Body of pancreas (tissue), 4 donors: ENCODE data around the gene ALG12. TPM values are rescaled to one million over a fixed set of nuclear protein-coding genes. Genes with fewer than 3 reads are reported as not detected.

Source experiments
- ATAC-seq: fragments of 150-250 bp; one replicate; pipeline ENCODE4 v1.9.1; 2016
- DNase-seq, 4 donors: peaks; one replicate each; pipeline ENCODE4 v3.0.0-alpha.2; 2019
- H3K27ac ChIP-seq, 4 donors: fragments of 200-600 bp; sonication (generic); 1 replicate in 3 of 4; 2 replicates in 1 of 4; pipeline versions ENCODE4 v1.5.1 to v1.6.1; 2016 to 2019; ENCODE audit warnings: mild to moderate bottlenecking in 1 of 4, mixed read lengths in 1 of 4, moderate library complexity in 1 of 4
- H3K27me3 ChIP-seq, 2 donors: fragments of 200-600 bp; sonication (generic); one replicate each; pipeline ENCODE4 v1.6.0; 2016; ENCODE audit warnings: mild to moderate bottlenecking in 1 of 2
- H3K36me3 ChIP-seq, 2 donors: fragments of 200-600 bp; sonication (generic); replicated peaks in 1 of 2; 2 replicates each; pipeline ENCODE4 v1.5.1; 2016; ENCODE audit warnings: low read depth in 2 of 2; ENCODE audit not compliant: insufficient read depth in 1 of 2
- H3K4me1 ChIP-seq: fragments of 200-600 bp; sonication (generic); one replicate; pipeline ENCODE4 v1.6.0; 2016
- H3K4me3 ChIP-seq, 2 donors: fragments of 200-600 bp; sonication (generic); 1 replicate in 1 of 2; 2 replicates in 1 of 2; pipeline ENCODE4 v1.5.1; 2016 to 2019
- H3K9me3 ChIP-seq, 3 donors: fragments of 200-600 bp; sonication (generic); 1 replicate in 2 of 3; 2 replicates in 1 of 3; pipeline ENCODE4 v1.5.1; 2016
- POLR2A ChIP-seq, 3 donors: fragments of 450-650 bp; IDR thresholded peaks; one replicate each; pipeline ENCODE4 v1.6.1; 2016; ENCODE audit warnings: antibody characterized with exemption in 3 of 3, mild to moderate bottlenecking in 2 of 3
- WGBS, 2 donors: methylation state at CpG; one replicate each; pipeline ENCODE4 v1.1.5; 2017; 5-methylcytosine and 5-hydroxymethylcytosine counted together
- intact Hi-C: fragments of 100-400 bp; cut with DNase I; formaldehyde crosslinking; loops from one replicate; pipeline ENCODE4 v1.15.1; 2023
- total RNA-seq, 2 donors: library from RNA; depleted of rRNA; stranded (reverse); fragments of >200 nt; gene quantifications; one replicate each; pipeline ENCODE4 v1.1.0, GENCODE V29; 2016
- TF ChIP-seq, protein P1 (sequence below), 7 experiments: fragments of 450-650 bp in 4 of 7; fragments of 200-600 bp in 3 of 7; sonication (generic) in 3 of 7; IDR thresholded peaks; one replicate each; pipeline ENCODE4 v1.5.1; 2016 to 2019; ENCODE audit warnings: antibody characterized with exemption in 7 of 7

ALG12 gene
- total RNA-seq, 2 donors from 2014 or later: 16.2 to 17.9 TPM

DNA sequence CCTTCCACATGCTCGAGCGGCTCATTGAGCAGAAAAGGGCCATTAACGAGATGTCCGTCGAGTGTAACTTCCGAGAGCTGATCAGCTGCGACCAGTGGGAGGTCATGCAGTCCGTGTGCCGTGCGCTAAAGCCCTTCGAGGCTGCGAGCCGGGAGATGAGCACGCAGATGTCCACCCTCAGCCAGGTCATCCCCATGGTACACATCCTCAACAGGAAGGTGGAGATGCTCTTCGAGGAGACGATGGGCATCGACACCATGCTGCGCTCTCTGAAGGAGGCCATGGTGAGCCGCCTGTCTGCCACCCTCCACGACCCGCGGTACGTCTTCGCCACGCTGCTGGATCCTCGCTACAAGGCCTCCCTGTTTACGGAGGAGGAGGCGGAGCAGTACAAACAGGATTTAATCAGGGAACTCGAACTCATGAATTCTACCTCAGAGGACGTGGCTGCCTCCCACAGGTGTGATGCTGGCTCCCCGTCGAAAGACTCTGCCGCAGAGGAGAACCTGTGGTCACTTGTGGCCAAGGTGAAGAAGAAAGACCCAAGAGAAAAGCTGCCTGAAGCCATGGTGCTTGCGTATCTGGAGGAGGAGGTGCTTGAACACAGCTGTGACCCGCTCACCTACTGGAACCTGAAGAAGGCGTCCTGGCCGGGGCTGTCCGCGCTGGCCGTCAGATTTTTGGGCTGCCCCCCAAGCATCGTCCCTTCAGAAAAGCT lies 31.7 kb downstream of the ALG12 start:
- no peaks in the 10 kb centered on the region for H3K27me3 ChIP-seq
- intact Hi-C loops: no loop called here
- H3K9me3 ChIP-seq: no peaks in the 10 kb centered on the region
- no peak for TF ChIP-seq POLR2A (IDR thresholded peaks at IDR 0.05)
- TF ChIP-seq, protein P1, sequence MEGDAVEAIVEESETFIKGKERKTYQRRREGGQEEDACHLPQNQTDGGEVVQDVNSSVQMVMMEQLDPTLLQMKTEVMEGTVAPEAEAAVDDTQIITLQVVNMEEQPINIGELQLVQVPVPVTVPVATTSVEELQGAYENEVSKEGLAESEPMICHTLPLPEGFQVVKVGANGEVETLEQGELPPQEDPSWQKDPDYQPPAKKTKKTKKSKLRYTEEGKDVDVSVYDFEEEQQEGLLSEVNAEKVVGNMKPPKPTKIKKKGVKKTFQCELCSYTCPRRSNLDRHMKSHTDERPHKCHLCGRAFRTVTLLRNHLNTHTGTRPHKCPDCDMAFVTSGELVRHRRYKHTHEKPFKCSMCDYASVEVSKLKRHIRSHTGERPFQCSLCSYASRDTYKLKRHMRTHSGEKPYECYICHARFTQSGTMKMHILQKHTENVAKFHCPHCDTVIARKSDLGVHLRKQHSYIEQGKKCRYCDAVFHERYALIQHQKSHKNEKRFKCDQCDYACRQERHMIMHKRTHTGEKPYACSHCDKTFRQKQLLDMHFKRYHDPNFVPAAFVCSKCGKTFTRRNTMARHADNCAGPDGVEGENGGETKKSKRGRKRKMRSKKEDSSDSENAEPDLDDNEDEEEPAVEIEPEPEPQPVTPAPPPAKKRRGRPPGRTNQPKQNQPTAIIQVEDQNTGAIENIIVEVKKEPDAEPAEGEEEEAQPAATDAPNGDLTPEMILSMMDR (IDR thresholded peaks at IDR 0.05): no peak
- no peak overlapping the region for H3K27ac ChIP-seq
- H3K4me1 ChIP-seq: no peaks in the 10 kb centered on the region
- no peak overlapping the region for H3K4me3 ChIP-seq
- peaks cover 0 to 12% of the 10 kb centered on the region in 2 donors for H3K36me3 ChIP-seq
- DNase-seq: no peak
- 96 to 98% methylated on average over 41 of the region's 41 CpGs for WGBS, 2 donors
- ATAC-seq: no peak

DNA sequence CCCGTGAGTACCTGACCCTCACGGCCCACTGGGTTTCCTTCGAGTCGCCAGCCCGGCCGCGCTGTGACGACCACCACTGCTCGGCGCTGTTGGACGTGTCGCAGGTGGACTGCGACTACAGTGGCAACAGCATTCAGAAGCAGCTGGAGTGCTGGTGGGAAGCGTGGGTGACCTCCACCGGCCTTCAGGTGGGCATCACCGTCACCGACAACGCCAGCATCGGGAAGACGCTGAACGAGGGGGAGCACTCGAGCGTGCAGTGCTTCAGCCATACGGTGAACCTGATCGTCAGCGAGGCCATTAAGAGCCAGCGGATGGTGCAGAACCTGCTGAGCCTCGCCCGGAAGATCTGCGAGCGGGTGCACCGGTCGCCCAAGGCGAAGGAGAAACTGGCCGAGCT lies 32.4 kb downstream of the ALG12 start:
- no peak for DNase-seq
- Histone ChIP-seq H3K27ac (no peak overlapping the region), H3K36me3 (peaks cover 0 to 12% of the 10 kb centered on the region in 2 donors), H3K4me3 (no peak overlapping the region), H3K9me3 (no peaks in the 10 kb centered on the region), H3K27me3 (no peaks in the 10 kb centered on the region), H3K4me1 (no peaks in the 10 kb centered on the region)
- WGBS, 2 donors: 98 to 100% methylated on average over 15 to 35 of the region's 35 CpGs
- no peak for ATAC-seq
- intact Hi-C loops: no loop called here
- TF ChIP-seq POLR2A (IDR thresholded peaks at IDR 0.05): no peak

DNA sequence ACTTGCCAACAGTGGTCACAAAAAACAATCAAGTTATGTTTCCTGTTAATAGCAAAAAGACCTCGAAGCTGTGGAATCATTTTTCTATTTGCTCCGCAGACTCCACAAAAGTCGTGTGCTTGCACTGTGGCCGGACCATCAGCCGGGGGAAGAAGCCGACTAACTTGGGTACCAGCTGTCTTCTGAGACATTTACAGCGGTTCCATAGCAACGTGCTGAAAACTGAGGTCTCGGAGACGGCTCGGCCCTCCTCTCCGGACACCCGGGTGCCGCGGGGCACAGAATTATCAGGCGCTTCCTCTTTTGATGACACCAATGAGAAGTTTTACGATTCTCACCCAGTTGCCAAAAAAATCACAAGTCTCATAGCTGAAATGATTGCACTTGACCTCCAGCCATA lies 33.0 kb downstream of the ALG12 start:
- intact Hi-C loops: no loop called here
- TF ChIP-seq POLR2A (IDR thresholded peaks at IDR 0.05): no peak
- TF ChIP-seq, protein P1 (IDR thresholded peaks at IDR 0.05): no peak
- WGBS, 2 donors: 95 to 97% methylated on average over 14 to 17 of the region's 17 CpGs
- H3K9me3 ChIP-seq: no peaks in the 10 kb centered on the region
- no peak overlapping the region for H3K4me3 ChIP-seq
- ATAC-seq (no peak), DNase-seq (no peak)
- no peaks in the 10 kb centered on the region for H3K4me1 ChIP-seq
- no peak overlapping the region for H3K27ac ChIP-seq
- no peaks in the 10 kb centered on the region for H3K27me3 ChIP-seq
- peaks cover 0 to 12% of the 10 kb centered on the region in 2 donors for H3K36me3 ChIP-seq

DNA sequence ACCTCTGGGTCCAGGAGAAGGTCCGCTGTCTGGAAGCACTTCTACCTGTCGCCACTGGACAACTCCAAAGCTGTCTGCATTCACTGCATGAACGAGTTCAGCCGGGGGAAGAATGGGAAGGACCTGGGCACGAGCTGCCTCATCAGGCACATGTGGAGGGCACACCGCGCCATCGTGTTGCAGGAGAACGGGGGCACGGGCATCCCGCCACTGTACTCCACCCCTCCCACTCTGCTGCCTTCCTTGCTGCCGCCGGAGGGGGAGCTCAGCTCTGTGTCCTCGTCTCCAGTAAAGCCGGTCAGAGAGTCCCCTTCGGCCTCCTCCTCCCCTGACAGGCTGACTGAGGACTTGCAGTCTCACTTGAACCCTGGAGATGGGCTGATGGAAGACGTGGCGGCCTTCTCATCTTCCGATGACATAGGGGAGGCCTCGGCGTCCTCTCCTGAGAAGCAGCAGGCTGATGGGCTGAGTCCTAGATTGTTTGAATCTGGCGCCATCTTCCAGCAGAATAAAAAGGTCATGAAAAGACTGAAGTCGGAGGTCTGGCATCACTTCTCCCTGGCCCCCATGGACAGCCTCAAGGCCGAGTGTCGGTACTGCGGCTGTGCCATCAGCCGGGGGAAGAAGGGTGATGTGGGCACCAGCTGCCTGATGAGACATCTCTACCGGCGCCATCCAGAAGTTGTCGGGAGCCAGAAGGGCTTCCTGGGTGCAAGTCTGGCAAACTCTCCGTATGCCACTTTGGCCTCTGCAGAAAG lies 33.6 kb downstream of the ALG12 start:
- H3K27ac ChIP-seq: no peak overlapping the region
- no peaks in the 10 kb centered on the region for H3K9me3 ChIP-seq
- H3K36me3 ChIP-seq: peaks cover 0 to 12% of the 10 kb centered on the region in 2 donors
- no peak for ATAC-seq
- no peak overlapping the region for H3K4me3 ChIP-seq
- no peaks in the 10 kb centered on the region for H3K27me3 ChIP-seq
- no peaks in the 10 kb centered on the region for H3K4me1 ChIP-seq
- TF ChIP-seq, protein P1 (IDR thresholded peaks at IDR 0.05): no peak
- no peak for TF ChIP-seq POLR2A (IDR thresholded peaks at IDR 0.05)
- intact Hi-C loops: no loop called here
- no peak for DNase-seq
- WGBS, 2 donors: 93 to 99% methylated on average over 15 to 31 of the region's 31 CpGs

DNA sequence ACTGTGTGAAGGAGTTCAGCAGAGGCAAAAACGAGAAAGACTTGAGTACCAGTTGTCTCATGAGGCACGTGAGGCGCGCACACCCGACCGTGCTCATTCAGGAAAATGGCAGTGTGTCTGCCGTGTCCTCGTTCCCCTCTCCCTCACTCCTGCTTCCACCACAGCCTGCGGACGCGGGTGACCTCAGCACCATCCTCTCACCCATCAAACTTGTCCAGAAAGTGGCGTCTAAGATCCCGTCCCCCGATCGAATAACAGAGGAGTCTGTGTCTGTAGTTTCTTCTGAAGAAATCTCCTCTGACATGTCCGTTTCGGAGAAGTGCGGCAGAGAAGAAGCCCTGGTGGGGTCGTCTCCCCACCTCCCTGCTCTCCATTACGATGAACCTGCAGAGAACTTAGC lies 34.2 kb downstream of the ALG12 start:
- WGBS, 2 donors: 96% methylated on average over 19 to 20 of the region's 20 CpGs
- ATAC-seq (no peak), DNase-seq (no peak)
- intact Hi-C loops: no loop called here
- no peaks in the 10 kb centered on the region for H3K4me1 ChIP-seq
- H3K27me3 ChIP-seq: no peaks in the 10 kb centered on the region
- TF ChIP-seq, protein P1 (IDR thresholded peaks at IDR 0.05): no peak
- no peak for TF ChIP-seq POLR2A (IDR thresholded peaks at IDR 0.05)
- no peak overlapping the region for H3K27ac ChIP-seq
- H3K9me3 ChIP-seq: no peaks in the 10 kb centered on the region
- no peak overlapping the region for H3K4me3 ChIP-seq
- H3K36me3 ChIP-seq: peaks cover 0 to 12% of the 10 kb centered on the region in 2 donors
